Neural cell (in vitro differentiated cells): ENCODE results near the gene ATPAF1. TPM values are rescaled to one million over a fixed set of nuclear protein-coding genes. Genes with fewer than 3 reads are reported as not detected.

ENCODE experiments used
- H2AFZ ChIP-seq: fragments of 200-600, 300-800 bp; sonication (generic), shearing (Covaris generic); 2 replicates; pipeline ENCODE4 v1.6.0; 2014; ENCODE audit warnings: low read depth, mild to moderate bottlenecking, antibody characterized with exemption, low read length, moderate library complexity
- H3F3A ChIP-seq: fragments of 200-600 bp; shearing (Covaris generic); 2 replicates; pipeline ENCODE4 v1.6.1; 2016; ENCODE audit warnings: mild to moderate bottlenecking, moderate library complexity, mixed read lengths, antibody characterized with exemption, low read length; ENCODE audit not compliant: insufficient read depth, poor library complexity, severe bottlenecking
- H3K27ac ChIP-seq: fragments of 200-600, 300-800 bp; sonication (generic), shearing (Covaris generic); 2 replicates; pipeline ENCODE4 v1.5.1; 2014; ENCODE audit warnings: mild to moderate bottlenecking, low read length, moderate library complexity
- H3K27me3 ChIP-seq: fragments of 300-800, 200-600 bp; sonication (generic), shearing (Covaris generic); 2 replicates; pipeline ENCODE4 v1.6.0; 2014; ENCODE audit warnings: mild to moderate bottlenecking, low read depth, low read length, moderate library complexity; ENCODE audit not compliant: insufficient read depth
- H3K36me3 ChIP-seq: fragments of 300-800, 200-600 bp; sonication (generic), shearing (Covaris generic); 2 replicates; pipeline ENCODE4 v1.5.1; 2014; ENCODE audit warnings: mild to moderate bottlenecking, antibody characterized with exemption, low read length, moderate library complexity; ENCODE audit not compliant: insufficient read depth
- H3K4me2 ChIP-seq: fragments of 300-800, 200-600 bp; sonication (generic), shearing (Covaris generic); 2 replicates; pipeline ENCODE4 v1.6.0; 2014; ENCODE audit warnings: mild to moderate bottlenecking, low read length
- H3K4me3 ChIP-seq: fragments of 300-800, 200-600 bp; sonication (generic), shearing (Covaris generic); 2 replicates; pipeline ENCODE4 v1.5.1; 2014; ENCODE audit warnings: mild to moderate bottlenecking, low read length, moderate library complexity
- H3K79me2 ChIP-seq: fragments of 200-600 bp; shearing (Covaris generic); replicated peaks from 2 replicates; pipeline ENCODE4 v1.6.0; 2014; ENCODE audit warnings: mild to moderate bottlenecking, low read length, moderate library complexity; ENCODE audit not compliant: insufficient read depth
- H3K9ac ChIP-seq: fragments of 300-800, 200-600 bp; sonication (generic), shearing (Covaris generic); 2 replicates; pipeline ENCODE4 v1.6.1; 2016; ENCODE audit warnings: mild to moderate bottlenecking, low read length, mixed read lengths
- H3K9me2 ChIP-seq: fragments of 200-600 bp; shearing (Covaris generic); 2 replicates; pipeline ENCODE4 v1.6.1; 2016; ENCODE audit warnings: mild to moderate bottlenecking, low read length, mixed read lengths; ENCODE audit not compliant: insufficient read depth
- H3K9me3 ChIP-seq: fragments of 200-600, 300-800 bp; sonication (generic), shearing (Covaris generic); 2 replicates; pipeline ENCODE4 v1.6.1; 2016; ENCODE audit warnings: mild to moderate bottlenecking, mixed run types, low read length, moderate library complexity, mixed read lengths
- H4K20me1 ChIP-seq: fragments of 200-600 bp; shearing (Covaris generic); 2 replicates; pipeline ENCODE4 v1.6.1; 2016; ENCODE audit warnings: mild to moderate bottlenecking, mixed run types; ENCODE audit not compliant: insufficient read depth
- EP300 ChIP-seq: fragments of 450-650 bp; conservative IDR thresholded peaks from 2 replicates; pipeline ENCODE4 v1.6.1; 2014; ENCODE audit warnings: antibody characterized with exemption, mild to moderate bottlenecking, moderate library complexity; ENCODE audit not compliant: poor library complexity, severe bottlenecking
- EZH2 ChIP-seq: fragments of 200-600, 300-800 bp; shearing (Covaris generic), sonication (generic); IDR thresholded peaks from 2 replicates; pipeline ENCODE4 v1.6.1; 2014; ENCODE audit warnings: antibody characterized with exemption, low read length, borderline replicate concordance, mild to moderate bottlenecking; ENCODE audit not compliant: insufficient read depth, poor library complexity, severe bottlenecking
- MXI1 ChIP-seq: fragments of 450-650 bp; conservative IDR thresholded peaks from 2 replicates; pipeline ENCODE4 v1.6.1; 2014; ENCODE audit warnings: antibody characterized with exemption, mild to moderate bottlenecking; ENCODE audit not compliant: poor library complexity, severe bottlenecking
- POLR2AphosphoS5 ChIP-seq: IDR thresholded peaks from 2 replicates; pipeline ENCODE4 v1.6.1; 2012
- RAD21 ChIP-seq: fragments of 450-650 bp; conservative IDR thresholded peaks from 2 replicates; pipeline ENCODE4 v1.6.1; 2014; ENCODE audit warnings: antibody characterized with exemption, mild to moderate bottlenecking, moderate library complexity
- SMC3 ChIP-seq: fragments of 450-650 bp; conservative IDR thresholded peaks from 2 replicates; pipeline ENCODE4 v1.6.1; 2014; ENCODE audit warnings: antibody characterized with exemption, mild to moderate bottlenecking, moderate library complexity; ENCODE audit not compliant: poor library complexity
- TAF1 ChIP-seq: IDR thresholded peaks from 2 replicates; pipeline ENCODE4 v1.6.1; 2012; ENCODE audit warnings: low read depth
- polyA plus RNA-seq: library from polyadenylated mRNA; depleted of rRNA; stranded (reverse); fragments of >200 nt; gene quantifications from 2 replicates; pipeline ENCODE4 v1.2.3, GENCODE V29; 2014
- TF ChIP-seq, protein P1 (sequence below): IDR thresholded peaks from 2 replicates; pipeline ENCODE4 v1.6.1; 2012; ENCODE audit warnings: borderline replicate concordance
- TF ChIP-seq, protein P2 (sequence below): fragments of 450-650 bp; IDR thresholded peaks from 2 replicates; pipeline ENCODE4 v1.5.1; 2014; ENCODE audit warnings: antibody characterized with exemption, mild to moderate bottlenecking, moderate library complexity; ENCODE audit not compliant: poor library complexity, severe bottlenecking

The ATPAF1 gene
- polyA plus RNA-seq, 1 donor from 2014 or later: 80.7 TPM

DNA sequence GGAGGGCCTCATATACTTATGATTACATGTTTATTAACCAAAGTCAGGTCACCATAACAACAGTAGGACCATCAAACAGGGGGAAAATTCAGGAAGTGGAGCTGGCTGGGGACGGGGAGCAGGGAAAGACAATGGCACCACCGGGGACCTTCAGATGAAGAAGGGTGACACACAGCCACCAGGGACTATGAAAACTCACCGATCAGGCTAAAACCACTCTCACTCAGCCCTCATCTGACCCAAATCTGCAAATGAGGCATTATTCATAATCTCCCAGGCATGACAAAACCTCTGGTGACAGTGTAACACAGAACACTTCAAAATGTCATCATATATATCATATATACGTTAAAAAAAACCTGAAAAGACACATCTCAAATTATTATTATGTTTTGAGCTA lies 75.3 kb downstream of the ATPAF1 start:
- Histone ChIP-seq H3K27me3 (no peaks in the 10 kb centered on the region), H3K27ac (no peak overlapping the region), H3K79me2 (no peaks in the 10 kb centered on the region), H3K4me3 (no peak overlapping the region), H3K9me3 (no peaks in the 10 kb centered on the region), H4K20me1 (no peaks in the 10 kb centered on the region), H3K9me2 (no peaks in the 10 kb centered on the region), H3K4me2 (no peak overlapping the region), H3K36me3 (no peaks in the 10 kb centered on the region), H3F3A (no peaks in the 10 kb centered on the region), H3K9ac (no peak overlapping the region), H2AFZ (no peak overlapping the region)
- TF ChIP-seq, protein P1, sequence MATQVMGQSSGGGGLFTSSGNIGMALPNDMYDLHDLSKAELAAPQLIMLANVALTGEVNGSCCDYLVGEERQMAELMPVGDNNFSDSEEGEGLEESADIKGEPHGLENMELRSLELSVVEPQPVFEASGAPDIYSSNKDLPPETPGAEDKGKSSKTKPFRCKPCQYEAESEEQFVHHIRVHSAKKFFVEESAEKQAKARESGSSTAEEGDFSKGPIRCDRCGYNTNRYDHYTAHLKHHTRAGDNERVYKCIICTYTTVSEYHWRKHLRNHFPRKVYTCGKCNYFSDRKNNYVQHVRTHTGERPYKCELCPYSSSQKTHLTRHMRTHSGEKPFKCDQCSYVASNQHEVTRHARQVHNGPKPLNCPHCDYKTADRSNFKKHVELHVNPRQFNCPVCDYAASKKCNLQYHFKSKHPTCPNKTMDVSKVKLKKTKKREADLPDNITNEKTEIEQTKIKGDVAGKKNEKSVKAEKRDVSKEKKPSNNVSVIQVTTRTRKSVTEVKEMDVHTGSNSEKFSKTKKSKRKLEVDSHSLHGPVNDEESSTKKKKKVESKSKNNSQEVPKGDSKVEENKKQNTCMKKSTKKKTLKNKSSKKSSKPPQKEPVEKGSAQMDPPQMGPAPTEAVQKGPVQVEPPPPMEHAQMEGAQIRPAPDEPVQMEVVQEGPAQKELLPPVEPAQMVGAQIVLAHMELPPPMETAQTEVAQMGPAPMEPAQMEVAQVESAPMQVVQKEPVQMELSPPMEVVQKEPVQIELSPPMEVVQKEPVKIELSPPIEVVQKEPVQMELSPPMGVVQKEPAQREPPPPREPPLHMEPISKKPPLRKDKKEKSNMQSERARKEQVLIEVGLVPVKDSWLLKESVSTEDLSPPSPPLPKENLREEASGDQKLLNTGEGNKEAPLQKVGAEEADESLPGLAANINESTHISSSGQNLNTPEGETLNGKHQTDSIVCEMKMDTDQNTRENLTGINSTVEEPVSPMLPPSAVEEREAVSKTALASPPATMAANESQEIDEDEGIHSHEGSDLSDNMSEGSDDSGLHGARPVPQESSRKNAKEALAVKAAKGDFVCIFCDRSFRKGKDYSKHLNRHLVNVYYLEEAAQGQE: no peak
- TF ChIP-seq TAF1 (no peak), RAD21 (no peak), POLR2AphosphoS5 (no peak), EP300 (no peak), MXI1 (no peak), SMC3 (no peak), EZH2 (no peak)
- TF ChIP-seq, protein P2, sequence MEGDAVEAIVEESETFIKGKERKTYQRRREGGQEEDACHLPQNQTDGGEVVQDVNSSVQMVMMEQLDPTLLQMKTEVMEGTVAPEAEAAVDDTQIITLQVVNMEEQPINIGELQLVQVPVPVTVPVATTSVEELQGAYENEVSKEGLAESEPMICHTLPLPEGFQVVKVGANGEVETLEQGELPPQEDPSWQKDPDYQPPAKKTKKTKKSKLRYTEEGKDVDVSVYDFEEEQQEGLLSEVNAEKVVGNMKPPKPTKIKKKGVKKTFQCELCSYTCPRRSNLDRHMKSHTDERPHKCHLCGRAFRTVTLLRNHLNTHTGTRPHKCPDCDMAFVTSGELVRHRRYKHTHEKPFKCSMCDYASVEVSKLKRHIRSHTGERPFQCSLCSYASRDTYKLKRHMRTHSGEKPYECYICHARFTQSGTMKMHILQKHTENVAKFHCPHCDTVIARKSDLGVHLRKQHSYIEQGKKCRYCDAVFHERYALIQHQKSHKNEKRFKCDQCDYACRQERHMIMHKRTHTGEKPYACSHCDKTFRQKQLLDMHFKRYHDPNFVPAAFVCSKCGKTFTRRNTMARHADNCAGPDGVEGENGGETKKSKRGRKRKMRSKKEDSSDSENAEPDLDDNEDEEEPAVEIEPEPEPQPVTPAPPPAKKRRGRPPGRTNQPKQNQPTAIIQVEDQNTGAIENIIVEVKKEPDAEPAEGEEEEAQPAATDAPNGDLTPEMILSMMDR: no peak

DNA sequence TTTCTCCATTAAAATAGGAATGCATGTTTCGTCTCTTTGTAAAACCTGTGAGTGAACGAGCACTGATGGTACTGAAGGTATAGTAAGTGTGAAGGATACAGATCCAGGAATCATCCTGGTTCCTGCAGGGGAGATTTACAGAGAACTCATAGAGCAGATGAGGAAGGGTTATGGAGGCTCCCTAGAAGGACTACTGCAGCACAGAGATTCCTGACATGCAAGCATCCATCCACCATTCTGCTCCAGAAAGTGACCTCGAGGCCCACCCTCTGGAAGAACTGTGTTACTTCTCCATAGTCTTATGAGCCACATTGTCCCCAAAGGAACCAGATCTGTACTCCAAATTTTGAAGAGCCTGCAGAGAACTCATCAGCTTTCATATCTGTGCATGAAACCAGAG lies 78.6 kb downstream of the ATPAF1 start:
- no peak overlapping the region for H3K9ac ChIP-seq
- H3K4me2 ChIP-seq: no peak overlapping the region
- H3K36me3 ChIP-seq: no peaks in the 10 kb centered on the region
- no peaks in the 10 kb centered on the region for H3K9me3 ChIP-seq
- no peaks in the 10 kb centered on the region for H3F3A ChIP-seq
- no peaks in the 10 kb centered on the region for H3K79me2 ChIP-seq
- H2AFZ ChIP-seq: no peak overlapping the region
- no peaks in the 10 kb centered on the region for H4K20me1 ChIP-seq
- no peaks in the 10 kb centered on the region for H3K27me3 ChIP-seq
- no peak overlapping the region for H3K27ac ChIP-seq
- no peak for TF ChIP-seq MXI1
- TF ChIP-seq POLR2AphosphoS5: no peak
- no peak for TF ChIP-seq EP300
- TF ChIP-seq EZH2: no peak
- TF ChIP-seq, protein P2: no peak
- TF ChIP-seq SMC3: no peak
- TF ChIP-seq, protein P1: no peak
- TF ChIP-seq TAF1: no peak
- TF ChIP-seq RAD21: no peak
- no peak overlapping the region for H3K4me3 ChIP-seq
- H3K9me2 ChIP-seq: no peaks in the 10 kb centered on the region
